Stomach (tissue), 9 donors: ENCODE measurements around the gene PRKACG. TPM values are rescaled to one million over a fixed set of nuclear protein-coding genes. Genes with fewer than 3 reads are reported as not detected.
A peak's percentile ranks its signal among the peaks of the same experiment; 100 is the strongest.

ENCODE experiments used
- DNase-seq, 2 donors: peaks; one replicate each; pipeline versions ENCODE4 v3.0.0 to v3.0.0-alpha.2; 2013 to 2019
- H3K27ac ChIP-seq, 5 donors: fragments of 200-600 bp in 4 of 5; sonication (generic) in 4 of 5; one replicate each; pipeline ENCODE4 v1.5.1; 2013 to 2019; ENCODE audit warnings: mild to moderate bottlenecking in 1 of 5, moderate library complexity in 1 of 5
- H3K27me3 ChIP-seq, 3 donors: fragments of 200-600 bp; sonication (generic); one replicate each; pipeline ENCODE4 v1.5.1; 2017 to 2019; ENCODE audit warnings: mixed run types in 1 of 3
- H3K36me3 ChIP-seq, 4 donors: fragments of 200-600 bp; sonication (generic); 1 replicate in 3 of 4; 2 replicates in 1 of 4; pipeline ENCODE4 v1.5.1; 2016 to 2019
- H3K4me1 ChIP-seq, 4 donors: fragments of 200-600 bp; sonication (generic); one replicate each; pipeline ENCODE4 v1.5.1; 2016 to 2019
- H3K4me3 ChIP-seq, 4 donors: fragments of 200-600 bp; sonication (generic) in 3 of 4; one replicate each; pipeline ENCODE4 v1.5.1; 2016 to 2019; ENCODE audit warnings: mild to moderate bottlenecking in 1 of 4
- H3K9me3 ChIP-seq, 4 donors: fragments of 200-600 bp; sonication (generic); one replicate each; pipeline ENCODE4 v1.5.1; 2016 to 2019
- EP300 ChIP-seq: sonication (generic); formaldehyde crosslinking; IDR thresholded peaks from one replicate; pipeline ENCODE4 v1.6.1; 2017; ENCODE audit warnings: antibody characterized with exemption
- POLR2A ChIP-seq, 4 donors: fragments of 450-650 bp; IDR thresholded peaks; one replicate each; pipeline ENCODE4 v1.6.1; 2016; ENCODE audit warnings: antibody characterized with exemption in 4 of 4, control low read depth in 2 of 4, mild to moderate bottlenecking in 1 of 4, moderate library complexity in 1 of 4
- POLR2AphosphoS5 ChIP-seq, 3 donors: sonication (generic); formaldehyde crosslinking; IDR thresholded peaks; one replicate each; pipeline ENCODE4 v1.6.1; 2016; ENCODE audit warnings: antibody characterized with exemption in 3 of 3
- WGBS, 5 donors: extraction: QIAGEN DNeasy Blood & Tissue Kit in 3 of 5; methylation state at CpG; one replicate each; pipeline versions ENCODE4 v1.1.5 to v1.1.7; 2013 to 2018; 5-methylcytosine and 5-hydroxymethylcytosine counted together
- intact Hi-C: fragments of 100-400 bp; cut with DNase I; formaldehyde crosslinking; loops from one replicate; pipeline ENCODE4 v1.15.1; 2023; ENCODE audit warnings: low total_unique reads
- polyA plus RNA-seq, 3 donors: library from polyadenylated mRNA; stranded (reverse); fragments of 200-250 nt; gene quantifications; one replicate each; pipeline ENCODE4 v1.2.3, GENCODE V29; 2013
- total RNA-seq, 5 donors: library from RNA; depleted of rRNA; stranded (reverse); fragments of >200 nt; gene quantifications; one replicate each; pipeline versions ENCODE4 v1.1.0 to v1.2.3, GENCODE V29; 2014 to 2016
- TF ChIP-seq, protein P1 (sequence below), 7 experiments: fragments of 450-650 bp in 4 of 7; fragments of 200-600 bp in 3 of 7; sonication (generic) in 3 of 7; IDR thresholded peaks; one replicate each; pipeline ENCODE4 v1.5.1; 2016 to 2019; ENCODE audit warnings: antibody characterized with exemption in 7 of 7, control low read depth in 2 of 7, mild to moderate bottlenecking in 1 of 7
- donor health status: healthy with polysubstance abuse.
- donor health status: Bipolar disorder and iron deficiency.
- donor health status: healthy.

Gene PRKACG
- total and polyA plus RNA-seq, 8 donors: not detected

DNA sequence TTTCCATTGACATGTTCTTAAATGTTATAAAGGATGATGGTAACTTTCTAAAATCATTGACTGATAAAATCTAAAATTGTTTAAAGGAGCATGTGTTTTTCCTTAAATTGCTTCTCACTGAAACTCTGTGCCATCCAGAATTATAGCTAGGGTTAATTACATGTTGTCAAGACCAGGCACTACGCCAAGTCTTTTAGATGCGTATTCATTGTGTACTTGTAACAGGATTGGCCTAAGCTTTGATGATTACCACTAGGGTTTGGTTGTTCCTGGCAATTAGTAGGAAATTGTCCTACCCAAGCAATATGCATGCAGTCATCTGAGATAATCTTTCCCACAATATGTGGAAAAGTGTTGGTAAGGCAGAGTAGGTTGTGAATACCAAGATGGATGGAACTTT, 43.8 kb downstream of the PRKACG start:
- 55 to 61% (median 59%) methylated on average over 2 of the region's 2 CpGs for WGBS, 5 donors
- H3K4me1 ChIP-seq: peaks cover 0 to under 1% (median 0%) of the 10 kb centered on the region in 4 donors
- TF ChIP-seq EP300: no peak
- no peak for TF ChIP-seq POLR2AphosphoS5 (IDR thresholded peaks at IDR 0.05)
- no peaks in the 10 kb centered on the region for H3K27me3 ChIP-seq
- intact Hi-C loops: no loop called here
- H3K4me3 ChIP-seq: no peak overlapping the region
- no peaks in the 10 kb centered on the region for H3K36me3 ChIP-seq
- no peak overlapping the region for H3K27ac ChIP-seq
- H3K9me3 ChIP-seq: no peaks in the 10 kb centered on the region
- peak in 1 of 2 donors; percentile 20 for DNase-seq

DNA sequence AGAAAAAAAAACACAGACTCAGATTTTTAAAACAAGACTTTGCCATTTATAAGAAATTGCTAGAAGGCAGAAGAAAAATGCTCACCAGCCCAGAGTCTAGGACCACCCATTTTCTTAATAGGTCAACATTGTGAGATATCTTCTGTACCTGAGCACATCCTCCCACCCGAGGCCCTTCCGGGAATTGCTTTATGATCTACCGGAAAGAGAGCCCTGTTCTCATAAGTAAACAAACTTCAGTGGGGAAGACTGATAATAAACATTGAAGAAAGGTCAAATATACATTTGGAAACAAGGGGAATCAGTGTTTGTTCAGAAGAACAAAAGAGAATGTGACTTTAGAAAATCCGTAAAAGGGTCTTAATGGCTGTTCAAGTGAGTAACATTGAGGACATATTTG, 44.4 kb downstream of the PRKACG start:
- 47 to 55% (median 48%) methylated on average over 4 of the region's 4 CpGs for WGBS, 5 donors
- Histone ChIP-seq H3K27me3 (no peaks in the 10 kb centered on the region), H3K4me3 (no peak overlapping the region), H3K27ac (no peak overlapping the region), H3K4me1 (peaks cover 1 to 4% (median 3%) of the 10 kb centered on the region in 4 donors), H3K9me3 (no peaks in the 10 kb centered on the region), H3K36me3 (no peaks in the 10 kb centered on the region)
- intact Hi-C loops: no loop called here
- DNase-seq: no peak
- TF ChIP-seq, protein P1, sequence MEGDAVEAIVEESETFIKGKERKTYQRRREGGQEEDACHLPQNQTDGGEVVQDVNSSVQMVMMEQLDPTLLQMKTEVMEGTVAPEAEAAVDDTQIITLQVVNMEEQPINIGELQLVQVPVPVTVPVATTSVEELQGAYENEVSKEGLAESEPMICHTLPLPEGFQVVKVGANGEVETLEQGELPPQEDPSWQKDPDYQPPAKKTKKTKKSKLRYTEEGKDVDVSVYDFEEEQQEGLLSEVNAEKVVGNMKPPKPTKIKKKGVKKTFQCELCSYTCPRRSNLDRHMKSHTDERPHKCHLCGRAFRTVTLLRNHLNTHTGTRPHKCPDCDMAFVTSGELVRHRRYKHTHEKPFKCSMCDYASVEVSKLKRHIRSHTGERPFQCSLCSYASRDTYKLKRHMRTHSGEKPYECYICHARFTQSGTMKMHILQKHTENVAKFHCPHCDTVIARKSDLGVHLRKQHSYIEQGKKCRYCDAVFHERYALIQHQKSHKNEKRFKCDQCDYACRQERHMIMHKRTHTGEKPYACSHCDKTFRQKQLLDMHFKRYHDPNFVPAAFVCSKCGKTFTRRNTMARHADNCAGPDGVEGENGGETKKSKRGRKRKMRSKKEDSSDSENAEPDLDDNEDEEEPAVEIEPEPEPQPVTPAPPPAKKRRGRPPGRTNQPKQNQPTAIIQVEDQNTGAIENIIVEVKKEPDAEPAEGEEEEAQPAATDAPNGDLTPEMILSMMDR (IDR thresholded peaks at IDR 0.05): no peak
- TF ChIP-seq POLR2AphosphoS5 (IDR thresholded peaks at IDR 0.05): no peak
- TF ChIP-seq EP300: no peak
- no peak for TF ChIP-seq POLR2A (IDR thresholded peaks at IDR 0.05)

DNA sequence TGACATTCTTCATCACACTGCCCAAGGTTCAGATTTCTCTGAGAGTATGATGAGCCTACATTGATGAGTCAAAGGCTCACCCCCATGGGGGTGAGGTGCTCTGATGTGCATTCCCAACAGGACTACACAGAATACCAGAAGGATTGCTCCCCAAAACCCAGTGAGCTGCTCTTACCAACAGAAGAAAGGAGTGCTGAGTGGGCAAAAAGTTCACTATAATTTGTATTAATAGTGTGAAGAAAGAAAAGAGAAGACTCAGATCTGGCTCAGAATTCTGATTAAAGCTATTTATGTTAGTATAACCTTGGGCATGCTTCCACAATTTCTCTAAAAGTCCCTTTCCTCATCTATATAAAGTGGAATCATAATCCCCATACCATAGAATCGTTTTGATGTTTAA, 46.1 kb downstream of the PRKACG start:
- Histone ChIP-seq H3K4me1 (peaks cover 4 to 21% (median 16%) of the 10 kb centered on the region in 4 donors), H3K36me3 (no peaks in the 10 kb centered on the region), H3K27ac (no peak overlapping the region), H3K27me3 (no peaks in the 10 kb centered on the region), H3K4me3 (no peak overlapping the region), H3K9me3 (no peaks in the 10 kb centered on the region)
- TF ChIP-seq, protein P1 (IDR thresholded peaks at IDR 0.05): no peak
- TF ChIP-seq EP300: no peak
- no peak for TF ChIP-seq POLR2A (IDR thresholded peaks at IDR 0.05)
- TF ChIP-seq POLR2AphosphoS5 (IDR thresholded peaks at IDR 0.05): no peak
- intact Hi-C loops: no loop called here
- DNase-seq: no peak
- 62 to 89% (median 86%) methylated on average over 1 of the region's 1 CpG for WGBS, 5 donors

DNA sequence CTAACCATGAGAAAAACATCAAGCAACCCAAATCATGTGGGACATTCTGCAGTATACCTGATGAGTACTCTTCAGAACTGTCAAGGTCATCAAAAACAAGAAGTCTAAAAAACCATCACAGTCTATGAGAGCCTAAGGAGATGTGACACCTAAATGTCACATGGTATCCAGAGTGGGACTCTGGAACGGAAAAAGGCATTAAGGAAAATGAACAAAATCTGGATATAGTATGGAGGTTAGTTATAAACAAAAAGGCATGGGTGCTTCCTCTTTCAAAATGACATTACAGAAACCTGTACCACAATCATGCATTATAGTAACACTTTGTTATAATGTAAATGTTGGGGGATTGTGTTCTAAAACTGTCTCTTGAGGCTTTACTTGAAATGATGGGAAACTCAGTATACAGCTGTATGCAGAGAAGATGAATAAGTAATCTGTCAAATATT, 47.4 kb downstream of the PRKACG start:
- H3K9me3 ChIP-seq: no peaks in the 10 kb centered on the region
- 88 to 97% (median 92%) methylated on average over 1 of the region's 1 CpG for WGBS, 5 donors
- H3K27me3 ChIP-seq: no peaks in the 10 kb centered on the region
- DNase-seq: no peak
- H3K36me3 ChIP-seq: no peaks in the 10 kb centered on the region
- H3K27ac ChIP-seq: no peak overlapping the region
- TF ChIP-seq EP300: no peak
- no peak for TF ChIP-seq POLR2A (IDR thresholded peaks at IDR 0.05)
- TF ChIP-seq, protein P1 (IDR thresholded peaks at IDR 0.05): no peak
- no peak for TF ChIP-seq POLR2AphosphoS5 (IDR thresholded peaks at IDR 0.05)
- no peak overlapping the region for H3K4me3 ChIP-seq
- peaks cover 4 to 21% (median 16%) of the 10 kb centered on the region in 4 donors for H3K4me1 ChIP-seq
- intact Hi-C loops: no loop called here

DNA sequence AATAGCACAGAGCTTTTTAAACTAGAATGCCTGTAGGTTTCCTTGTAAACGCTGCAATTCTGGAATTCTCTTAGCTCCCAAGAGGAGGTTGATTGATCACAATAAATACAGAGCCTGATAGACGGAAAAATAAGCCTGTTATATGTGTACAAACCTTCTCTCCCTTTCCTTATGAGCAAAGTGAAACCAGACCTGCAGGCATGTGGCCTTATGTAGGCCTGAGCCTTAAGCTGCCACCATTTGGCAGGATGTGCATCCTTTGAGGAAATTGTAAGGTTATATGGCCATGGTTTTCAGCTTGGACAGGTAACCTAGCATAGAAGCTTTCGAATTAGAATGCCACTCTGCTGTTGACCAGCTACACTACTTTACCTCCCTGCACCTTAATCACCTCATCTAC, 49.1 kb downstream of the PRKACG start:
- H3K36me3 ChIP-seq: no peaks in the 10 kb centered on the region
- no peaks in the 10 kb centered on the region for H3K9me3 ChIP-seq
- H3K4me1 ChIP-seq: peaks cover 4 to 21% (median 16%) of the 10 kb centered on the region in 4 donors
- peak overlapping the region in 1 of 5 donors; percentile 63 for H3K27ac ChIP-seq
- H3K4me3 ChIP-seq: no peak overlapping the region
- no peak for DNase-seq
- no peaks in the 10 kb centered on the region for H3K27me3 ChIP-seq
- intact Hi-C loops: no loop called here
- TF ChIP-seq POLR2AphosphoS5 (IDR thresholded peaks at IDR 0.05) (no peak), EP300 (no peak), POLR2A (IDR thresholded peaks at IDR 0.05) (no peak)
- TF ChIP-seq, protein P1 (IDR thresholded peaks at IDR 0.05): no peak
- WGBS, 5 donors: 53 to 56% (median 55%) methylated on average over 3 of the region's 3 CpGs
